PFSK-1 (cell line): Measurements from ENCODE around the gene DLX3.

Experiments used
- REST ChIP-seq, 2 experiments: IDR thresholded peaks; 2 replicates each; pipeline versions ENCODE4 v1.6.1 to v1.8.0; 2011 to 2012; ENCODE audit warnings: low read depth in 2 of 2, low read length in 2 of 2, control low read depth in 1 of 2, inconsistent platforms in 1 of 2, mild to moderate bottlenecking in 1 of 2, moderate library complexity in 1 of 2; ENCODE audit not compliant: insufficient read depth in 1 of 2
- SIN3A ChIP-seq: IDR thresholded peaks from 2 replicates; pipeline ENCODE4 v1.6.1; 2012; ENCODE audit warnings: mild to moderate bottlenecking, low read length, moderate library complexity, borderline replicate concordance; ENCODE audit not compliant: insufficient read depth
- TAF1 ChIP-seq: IDR thresholded peaks from 2 replicates; pipeline ENCODE4 v1.6.1; 2012; ENCODE audit warnings: low read length, control low read depth, borderline replicate concordance; ENCODE audit not compliant: insufficient read depth

- TF ChIP-seq REST (IDR thresholded peaks at IDR 0.05; ENCODE audit: insufficient read depth in 1 of 2, low read depth in 2 of 2, low read length in 2 of 2) (no peak), TAF1 (no peak), SIN3A (no peak)
These were observed 35.7 kb downstream of the DLX3 start for GRCh38 chr17:49959183-49959935.
